Astrocyte (in vitro differentiated cells and primary cell): Measurements from ENCODE around the gene ATG14. TPM values are rescaled to one million over a fixed set of nuclear protein-coding genes. Genes with fewer than 3 reads are reported as not detected.
A peak's percentile ranks its signal among the peaks of the same experiment; 100 is the strongest.

Experiments used
- DNase-seq: peaks from one replicate; pipeline ENCODE4 v3.0.0-alpha.2; 2010; ENCODE audit warnings: low read depth
- FAIRE-seq: peaks from 2 replicates; lab custom pipeline; 2011; peaks lifted over from hg19 to GRCh38; lab: Jason Lieb, UNC
- H2AFZ ChIP-seq: 2 replicates; pipeline ENCODE4 v1.6.0; 2012; ENCODE audit warnings: low read depth, low read length, inconsistent platforms
- H3K27ac ChIP-seq: 2 replicates; pipeline ENCODE4 v1.5.1; 2011; ENCODE audit warnings: low read depth, low read length, inconsistent platforms
- H3K27me3 ChIP-seq: 2 replicates; pipeline ENCODE4 v1.6.0; 2011; ENCODE audit warnings: low read length, inconsistent platforms; ENCODE audit not compliant: insufficient read depth
- H3K36me3 ChIP-seq: 2 replicates; pipeline ENCODE4 v1.5.1; 2011; ENCODE audit warnings: low read length, inconsistent platforms; ENCODE audit not compliant: insufficient read depth
- H3K4me1 ChIP-seq: 2 replicates; pipeline ENCODE4 v1.5.1; 2011; ENCODE audit warnings: low read length, inconsistent platforms; ENCODE audit not compliant: insufficient read depth
- H3K4me2 ChIP-seq: 2 replicates; pipeline ENCODE4 v1.6.0; 2012; ENCODE audit warnings: low read length, inconsistent platforms
- H3K4me3 ChIP-seq: 2 replicates; pipeline ENCODE4 v1.5.1; 2011; ENCODE audit warnings: low read depth, mild to moderate bottlenecking, low read length, inconsistent platforms; ENCODE audit not compliant: insufficient read depth
- H3K79me2 ChIP-seq: 2 replicates; pipeline ENCODE4 v1.6.0; 2012; ENCODE audit warnings: mild to moderate bottlenecking, low read length, inconsistent platforms; ENCODE audit not compliant: insufficient read depth
- H3K9ac ChIP-seq: 2 replicates; pipeline ENCODE4 v1.6.0; 2012; ENCODE audit warnings: mild to moderate bottlenecking, low read length, inconsistent platforms
- H3K9me3 ChIP-seq: 2 replicates; pipeline ENCODE4 v1.5.1; 2012; ENCODE audit warnings: low read depth, mild to moderate bottlenecking, low read length, inconsistent platforms; ENCODE audit not compliant: insufficient read depth
- H4K20me1 ChIP-seq: 2 replicates; pipeline ENCODE4 v1.6.0; 2012; ENCODE audit warnings: low read length, inconsistent platforms; ENCODE audit not compliant: insufficient read depth
- H3K27ac Mint-ChIP-seq: one replicate; pipeline ENCODE4 v1.8.0; 2021; ENCODE audit warnings: mild to moderate bottlenecking, mixed read lengths; ENCODE audit not compliant: unreplicated experiment
- H3K27me3 Mint-ChIP-seq: one replicate; pipeline ENCODE4 v1.8.0; 2021; ENCODE audit warnings: low read depth, mixed read lengths; ENCODE audit not compliant: unreplicated experiment
- H3K36me3 Mint-ChIP-seq: one replicate; pipeline ENCODE4 v1.8.0; 2021; ENCODE audit warnings: low read depth, mixed read lengths; ENCODE audit not compliant: unreplicated experiment
- H3K4me1 Mint-ChIP-seq: one replicate; pipeline ENCODE4 v1.8.0; 2021; ENCODE audit warnings: low read depth, mixed read lengths; ENCODE audit not compliant: unreplicated experiment
- H3K4me3 Mint-ChIP-seq: one replicate; pipeline ENCODE4 v1.8.0; 2021; ENCODE audit warnings: mild to moderate bottlenecking, moderate library complexity, mixed read lengths; ENCODE audit not compliant: unreplicated experiment
- H3K9me3 Mint-ChIP-seq: one replicate; pipeline ENCODE4 v1.8.0; 2021; ENCODE audit warnings: mild to moderate bottlenecking, mixed read lengths; ENCODE audit not compliant: unreplicated experiment
- EZH2 ChIP-seq: IDR thresholded peaks from 2 replicates; pipeline ENCODE4 v1.6.1; 2012; ENCODE audit warnings: mild to moderate bottlenecking, low read length, inconsistent platforms; ENCODE audit not compliant: insufficient read depth
- total RNA-seq: library from RNA; stranded (reverse); gene quantifications from 2 replicates; pipeline ENCODE4 v1.2.1, GENCODE V29; 2021
- TF ChIP-seq, protein P1 (sequence below): IDR thresholded peaks from 2 replicates; pipeline ENCODE4 v1.5.1; 2011; ENCODE audit warnings: low read depth, mild to moderate bottlenecking, inconsistent platforms, low read length, moderate library complexity; ENCODE audit not compliant: insufficient read depth

ATG14 gene
- total RNA-seq, 1 donor from 2014 or later, result 11.5 TPM

- Histone ChIP-seq H3K27ac (peak overlapping the region; percentile 85), H3K27me3 (no peaks in the 10 kb centered on the region), H4K20me1 (no peaks in the 10 kb centered on the region), H3K36me3 (no peaks in the 10 kb centered on the region), H3K4me3 (peak overlapping the region; percentile 90), H3K9me3 (no peaks in the 10 kb centered on the region), H2AFZ (peak overlapping the region; percentile 99), H3K9ac (peak overlapping the region; percentile 98), H3K4me1 (peaks cover 7% of the 10 kb centered on the region), H3K4me2 (peak overlapping the region; percentile 83), H3K79me2 (peaks cover 50% of the 10 kb centered on the region)
- H3K27me3 Mint-ChIP-seq, result peaks cover 4% of the 10 kb centered on the region
- peak overlapping the region; percentile 82 for H3K27ac Mint-ChIP-seq
- TF ChIP-seq EZH2, result no peak
- TF ChIP-seq, protein P1, sequence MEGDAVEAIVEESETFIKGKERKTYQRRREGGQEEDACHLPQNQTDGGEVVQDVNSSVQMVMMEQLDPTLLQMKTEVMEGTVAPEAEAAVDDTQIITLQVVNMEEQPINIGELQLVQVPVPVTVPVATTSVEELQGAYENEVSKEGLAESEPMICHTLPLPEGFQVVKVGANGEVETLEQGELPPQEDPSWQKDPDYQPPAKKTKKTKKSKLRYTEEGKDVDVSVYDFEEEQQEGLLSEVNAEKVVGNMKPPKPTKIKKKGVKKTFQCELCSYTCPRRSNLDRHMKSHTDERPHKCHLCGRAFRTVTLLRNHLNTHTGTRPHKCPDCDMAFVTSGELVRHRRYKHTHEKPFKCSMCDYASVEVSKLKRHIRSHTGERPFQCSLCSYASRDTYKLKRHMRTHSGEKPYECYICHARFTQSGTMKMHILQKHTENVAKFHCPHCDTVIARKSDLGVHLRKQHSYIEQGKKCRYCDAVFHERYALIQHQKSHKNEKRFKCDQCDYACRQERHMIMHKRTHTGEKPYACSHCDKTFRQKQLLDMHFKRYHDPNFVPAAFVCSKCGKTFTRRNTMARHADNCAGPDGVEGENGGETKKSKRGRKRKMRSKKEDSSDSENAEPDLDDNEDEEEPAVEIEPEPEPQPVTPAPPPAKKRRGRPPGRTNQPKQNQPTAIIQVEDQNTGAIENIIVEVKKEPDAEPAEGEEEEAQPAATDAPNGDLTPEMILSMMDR, result no peak
- peaks cover 19% of the 10 kb centered on the region for H3K4me1 Mint-ChIP-seq
- FAIRE-seq (no peak), DNase-seq (no peak)
- H3K4me3 Mint-ChIP-seq, result peak overlapping the region; percentile 93
- H3K9me3 Mint-ChIP-seq, result no peaks in the 10 kb centered on the region
- peaks cover 5% of the 10 kb centered on the region for H3K36me3 Mint-ChIP-seq
Observed at GRCh38 chr14:55410876-55411275, 754 bp downstream of the ATG14 start.

- no peaks in the 10 kb centered on the region for H3K9me3 ChIP-seq
- no peak overlapping the region for H3K4me3 ChIP-seq
- peaks cover 7% of the 10 kb centered on the region for H3K4me1 ChIP-seq
- no peaks in the 10 kb centered on the region for H3K36me3 ChIP-seq
- Mint-ChIP-seq H3K4me3 (no peak overlapping the region), H3K4me1 (peaks cover 16% of the 10 kb centered on the region), H3K27ac (no peak overlapping the region), H3K9me3 (no peaks in the 10 kb centered on the region), H3K27me3 (no peaks in the 10 kb centered on the region), H3K36me3 (peaks cover 5% of the 10 kb centered on the region)
- H4K20me1 ChIP-seq, result peaks cover 16% of the 10 kb centered on the region
- TF ChIP-seq EZH2, result no peak
- no peak for DNase-seq
- H3K27me3 ChIP-seq, result no peaks in the 10 kb centered on the region
- H3K9ac ChIP-seq, result no peak overlapping the region
- no peak for FAIRE-seq
- H3K4me2 ChIP-seq, result no peak overlapping the region
- H2AFZ ChIP-seq, result no peak overlapping the region
- H3K27ac ChIP-seq, result no peak overlapping the region
- H3K79me2 ChIP-seq, result peaks cover 77% of the 10 kb centered on the region
Observed at GRCh38 chr14:55404173-55404854, 7.3 kb downstream of the ATG14 start.

DNA sequence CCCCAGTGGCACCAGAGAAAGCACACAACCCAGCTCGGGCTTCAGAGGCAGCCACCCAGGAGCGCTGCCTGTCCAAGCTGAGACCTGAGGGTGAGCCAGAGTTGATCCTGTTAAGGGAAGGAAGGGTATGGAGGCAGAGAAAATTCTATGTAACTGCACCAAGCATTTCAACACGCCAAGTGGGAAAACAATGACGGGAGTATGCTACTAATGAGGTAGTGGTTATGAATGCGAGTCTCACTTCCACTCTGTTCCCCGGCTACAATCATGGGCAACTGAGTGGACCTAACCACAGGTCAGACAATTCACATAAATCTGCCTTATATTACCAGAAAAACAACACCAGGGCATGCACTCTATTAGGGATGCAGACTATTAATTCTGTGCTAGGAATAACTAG is 9.9 kb downstream of the ATG14 start:
- no peak for TF ChIP-seq EZH2
- TF ChIP-seq, protein P1, result no peak
- no peak for FAIRE-seq
- DNase-seq, result no peak
- Mint-ChIP-seq H3K36me3 (no peaks in the 10 kb centered on the region), H3K9me3 (no peaks in the 10 kb centered on the region), H3K4me3 (no peak overlapping the region), H3K27ac (no peak overlapping the region), H3K27me3 (no peaks in the 10 kb centered on the region), H3K4me1 (peaks cover 18% of the 10 kb centered on the region)
- Histone ChIP-seq H3K27ac (no peak overlapping the region), H3K4me3 (no peak overlapping the region), H3K4me1 (peaks cover 13% of the 10 kb centered on the region), H3K36me3 (no peaks in the 10 kb centered on the region), H3K79me2 (peaks cover 60% of the 10 kb centered on the region), H3K9me3 (no peaks in the 10 kb centered on the region), H3K27me3 (no peaks in the 10 kb centered on the region), H3K4me2 (no peak overlapping the region), H4K20me1 (peaks cover 16% of the 10 kb centered on the region), H2AFZ (no peak overlapping the region), H3K9ac (no peak overlapping the region)
